GM12891 (cell line): ENCODE measurements around the gene ZNF22. TPM values are rescaled to one million over a fixed set of nuclear protein-coding genes. Genes with fewer than 3 reads are reported as not detected.

Source experiments
- DNase-seq: peaks from one replicate; pipeline ENCODE4 v3.0.0; 2011; ENCODE audit warnings: low spot score; ENCODE audit not compliant: insufficient read length
- FAIRE-seq: peaks from 2 replicates; lab custom pipeline; 2011; peaks lifted over from hg19 to GRCh38; lab: Jason Lieb, UNC
- PAX5 ChIP-seq: IDR thresholded peaks from 2 replicates; pipeline ENCODE4 v1.6.1; 2011; ENCODE audit warnings: low read length, moderate library complexity, mild to moderate bottlenecking; ENCODE audit not compliant: insufficient read depth, severe bottlenecking
- POLR2A ChIP-seq: IDR thresholded peaks from 2 replicates; pipeline ENCODE4 v1.6.1; 2011; ENCODE audit warnings: low read depth, low read length, control low read depth
- POLR2AphosphoS5 ChIP-seq: IDR thresholded peaks from 2 replicates; pipeline ENCODE4 v1.6.1; 2011; ENCODE audit warnings: low read depth, low read length, control low read depth
- POU2F2 ChIP-seq: IDR thresholded peaks from 2 replicates; pipeline ENCODE4 v1.6.1; 2011; ENCODE audit warnings: low read depth, mild to moderate bottlenecking, control low read depth, low read length, moderate library complexity
- SPI1 ChIP-seq: IDR thresholded peaks from 2 replicates; pipeline ENCODE4 v1.6.1; 2011; ENCODE audit warnings: low read depth, low read length, control low read depth
- TAF1 ChIP-seq: IDR thresholded peaks from 2 replicates; pipeline ENCODE4 v1.6.1; 2011; ENCODE audit warnings: low read depth, low read length, control low read depth
- polyA plus RNA-seq: library from polyadenylated mRNA; unstranded; fragments of >200 nt; gene quantifications from one replicate; pipeline ENCODE4 v1.2.1, GENCODE V29; 2012; ENCODE audit warnings: low read depth, missing spikeins, inconsistent platforms; ENCODE audit not compliant: missing spikeins

Gene ZNF22
- 15.1 TPM for polyA plus RNA-seq

- DNase-seq (peak; percentile 62), FAIRE-seq (peak; percentile 58)
- peak; percentile 60; the same call in 1 of the 2 replicates for TF ChIP-seq TAF1
- TF ChIP-seq POLR2AphosphoS5: peak; percentile 69
- peak; percentile 26 for TF ChIP-seq PAX5
- no peak for TF ChIP-seq POU2F2
- no peak for TF ChIP-seq SPI1
- TF ChIP-seq POLR2A: 0 out of 2 replicates have a peak, but pooled peaks have one; percentile 65
Observed at GRCh38 chr10:45000752-45001380, at the start of gene ZNF22. Gene ZNF22, plus strand, starts transcription at chr10:45000923. Its CDS starts 2,446 bp downstream, at chr10:45003369.

GRCh38 chr10:44951576-44952226 is 49.0 kb upstream of the ZNF22 start:
- TF ChIP-seq PAX5: no peak
- DNase-seq: no peak
- no peak for FAIRE-seq

DNA sequence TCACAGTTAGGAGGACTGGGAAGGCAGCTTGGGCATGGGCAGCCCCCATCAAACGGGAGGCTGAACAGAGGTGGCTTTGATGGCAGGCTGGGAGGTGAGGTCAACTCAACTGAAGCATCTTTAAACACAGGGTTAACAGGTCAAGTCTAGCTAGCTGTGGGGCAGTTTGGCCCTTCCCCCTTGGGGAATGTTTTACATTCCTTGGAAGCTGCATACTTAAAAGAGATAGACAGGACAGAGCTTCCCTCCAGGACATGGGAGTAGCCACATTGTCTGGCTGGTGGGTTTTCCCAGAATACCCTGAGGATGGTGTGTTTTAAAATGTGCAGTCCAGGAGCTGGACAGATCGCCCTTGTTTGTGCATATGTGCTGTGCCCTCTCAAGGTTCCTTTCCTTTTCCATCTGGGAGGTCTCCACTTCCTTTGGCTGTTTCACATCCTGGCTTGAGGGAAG is 47.9 kb upstream of the ZNF22 start:
- FAIRE-seq (no peak), DNase-seq (no peak)
- TF ChIP-seq POU2F2: no peak
- no peak for TF ChIP-seq TAF1
- no peak for TF ChIP-seq POLR2AphosphoS5
- TF ChIP-seq SPI1: no peak
- no peak for TF ChIP-seq POLR2A
- TF ChIP-seq PAX5: no peak

DNA sequence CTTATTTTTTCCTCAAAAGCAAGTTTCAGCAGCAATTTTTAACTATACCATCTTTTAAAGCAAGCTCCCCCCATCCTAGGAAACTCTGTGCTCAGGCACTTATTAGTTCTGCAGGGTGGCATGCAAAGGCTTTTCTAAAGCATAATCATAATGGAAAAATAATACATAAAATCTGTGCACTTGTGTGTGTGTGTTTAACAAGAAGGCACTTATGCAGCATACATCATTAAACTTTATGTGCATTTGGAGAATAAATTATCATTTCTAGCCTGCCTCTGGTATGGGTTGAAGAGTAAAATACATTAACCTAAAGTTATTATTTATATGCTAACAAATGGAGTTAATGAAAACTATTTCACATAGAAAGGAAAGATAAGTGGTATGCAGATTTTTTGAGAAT is 46.7 kb upstream of the ZNF22 start:
- TF ChIP-seq POU2F2 (no peak), PAX5 (no peak), SPI1 (no peak), POLR2AphosphoS5 (no peak), POLR2A (no peak), TAF1 (no peak)

GRCh38 chr10:44954962-44955361 is 45.8 kb upstream of the ZNF22 start:
- FAIRE-seq (no peak), DNase-seq (no peak)
- TF ChIP-seq POLR2AphosphoS5 (no peak), SPI1 (no peak), TAF1 (no peak), POLR2A (no peak), POU2F2 (no peak), PAX5 (no peak)

More for the DNA sequence above, 46.7 kb upstream of the ZNF22 start:
- no peak for DNase-seq
- FAIRE-seq: no peak

- no peak for DNase-seq
- no peak for FAIRE-seq
- no peak for TF ChIP-seq POLR2AphosphoS5
- no peak for TF ChIP-seq SPI1
- no peak for TF ChIP-seq TAF1
- no peak for TF ChIP-seq POU2F2
- TF ChIP-seq PAX5: no peak
- no peak for TF ChIP-seq POLR2A
Observed at GRCh38 chr10:44955413-44956070, 45.2 kb upstream of the ZNF22 start.

DNA sequence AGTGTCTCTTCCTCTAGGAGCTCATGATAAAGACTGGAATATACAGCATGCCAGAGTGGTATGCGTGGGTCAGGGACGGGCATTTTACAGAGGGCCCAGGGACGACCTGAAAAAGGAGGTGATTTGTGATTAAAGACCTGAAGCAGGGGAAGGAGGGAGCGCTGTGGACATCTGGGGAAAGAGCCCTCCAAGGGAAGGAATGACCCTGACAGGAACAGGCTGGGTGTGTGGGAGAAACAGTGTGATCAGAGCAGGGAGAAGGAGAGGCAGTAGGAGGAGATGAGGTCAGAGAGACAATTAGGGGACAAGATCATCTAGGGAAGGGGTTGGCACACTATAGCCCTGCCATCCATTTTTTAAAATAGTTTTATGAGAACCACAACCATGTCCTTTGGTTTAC is 44.5 kb upstream of the ZNF22 start:
- TF ChIP-seq POLR2A: no peak
- no peak for TF ChIP-seq TAF1
- no peak for TF ChIP-seq SPI1
- TF ChIP-seq POU2F2: no peak
- no peak for TF ChIP-seq POLR2AphosphoS5
- DNase-seq (no peak), FAIRE-seq (no peak)

DNA sequence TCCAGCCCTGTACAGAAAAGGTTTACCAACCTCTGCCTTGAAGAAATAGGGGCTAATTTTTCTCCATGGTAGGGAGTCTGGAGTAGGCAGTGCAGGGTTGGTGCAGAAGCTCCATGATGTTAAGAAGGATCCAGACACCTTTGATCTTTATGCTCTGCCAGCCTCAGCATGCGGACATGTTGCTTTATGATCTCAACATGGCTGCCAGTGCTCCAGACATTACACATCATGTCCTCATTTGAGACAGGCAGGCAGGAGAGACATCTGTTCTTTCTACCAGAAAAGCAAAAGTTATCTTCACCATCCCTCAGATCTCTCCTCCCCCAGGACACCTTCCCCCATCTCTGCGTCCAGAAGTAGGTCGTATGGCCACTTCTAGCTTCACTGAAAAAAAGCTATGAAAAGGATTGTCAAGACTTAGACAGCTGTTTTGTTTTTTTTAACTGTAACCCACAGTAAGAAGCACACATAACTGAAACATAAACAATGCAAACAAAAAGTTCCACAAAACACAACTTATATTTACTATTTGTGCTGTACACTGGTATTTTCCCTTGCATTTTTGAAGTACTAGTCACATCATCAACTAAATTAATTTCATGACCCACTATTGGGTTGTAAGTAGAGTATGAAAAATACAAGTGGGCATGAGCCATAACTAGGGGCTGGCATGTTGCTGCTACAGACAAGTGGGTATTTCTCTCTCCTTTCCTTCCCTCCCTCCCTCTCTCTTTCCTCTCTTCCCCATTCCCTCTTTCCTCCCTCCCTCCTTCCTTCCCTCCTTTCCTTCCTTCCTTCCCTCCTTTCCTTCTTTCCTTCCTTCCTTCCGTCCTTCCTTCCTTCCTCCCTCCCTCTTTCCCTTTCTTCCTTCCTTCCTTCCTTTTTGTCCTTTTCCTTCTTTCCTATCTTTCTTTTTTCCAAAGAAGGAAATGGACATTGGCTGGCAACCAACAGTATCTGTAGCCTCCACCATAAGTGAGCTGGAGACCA is 43.7 kb upstream of the ZNF22 start:
- FAIRE-seq: no peak
- TF ChIP-seq POLR2A (no peak), PAX5 (no peak), SPI1 (no peak), POU2F2 (no peak), TAF1 (no peak), POLR2AphosphoS5 (no peak)

More for the DNA sequence above, 43.7 kb upstream of the ZNF22 start:
- DNase-seq: no peak
